ENCODE data around the gene MPV17L2.
A peak's percentile ranks its signal among the peaks of the same experiment; 100 is the strongest.

Gene MPV17L2

DNA sequence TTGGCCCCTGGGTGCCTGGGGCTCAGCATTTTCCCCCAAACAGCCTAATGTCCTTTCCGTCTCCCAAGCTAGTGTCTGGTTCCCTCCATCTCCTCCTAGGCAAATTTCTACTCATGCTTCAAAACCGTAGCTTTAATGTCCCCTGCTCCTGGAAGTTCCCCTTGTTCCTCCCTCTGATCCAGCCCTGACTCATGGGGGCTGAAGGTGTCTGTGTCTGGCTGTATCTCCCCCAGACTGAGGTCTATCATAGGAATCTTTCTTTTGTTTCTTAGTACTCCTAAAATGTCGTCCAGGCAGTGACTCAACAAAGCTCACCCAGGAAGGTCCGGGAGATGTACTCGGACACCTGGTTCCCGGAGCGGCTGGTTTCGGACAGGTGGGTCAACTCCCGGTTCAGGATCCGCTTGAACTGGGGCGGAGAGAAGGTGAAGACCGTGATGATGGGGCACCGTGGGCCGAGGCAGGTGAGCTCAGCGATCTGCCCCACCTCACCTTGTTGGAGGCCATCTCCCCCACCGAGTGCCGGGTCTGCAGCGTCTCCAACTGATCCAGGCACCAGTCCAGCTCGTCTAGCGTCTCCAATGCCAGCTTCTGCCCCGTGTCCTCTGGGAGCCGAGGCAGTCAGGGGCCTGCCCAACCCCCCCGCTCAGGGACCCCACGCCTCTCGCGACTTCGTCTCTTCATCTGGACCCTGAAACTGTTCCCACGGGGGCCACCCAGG lies 27.1 kb downstream of the MPV17L2 start:
- no peak for DNase-seq

DNA sequence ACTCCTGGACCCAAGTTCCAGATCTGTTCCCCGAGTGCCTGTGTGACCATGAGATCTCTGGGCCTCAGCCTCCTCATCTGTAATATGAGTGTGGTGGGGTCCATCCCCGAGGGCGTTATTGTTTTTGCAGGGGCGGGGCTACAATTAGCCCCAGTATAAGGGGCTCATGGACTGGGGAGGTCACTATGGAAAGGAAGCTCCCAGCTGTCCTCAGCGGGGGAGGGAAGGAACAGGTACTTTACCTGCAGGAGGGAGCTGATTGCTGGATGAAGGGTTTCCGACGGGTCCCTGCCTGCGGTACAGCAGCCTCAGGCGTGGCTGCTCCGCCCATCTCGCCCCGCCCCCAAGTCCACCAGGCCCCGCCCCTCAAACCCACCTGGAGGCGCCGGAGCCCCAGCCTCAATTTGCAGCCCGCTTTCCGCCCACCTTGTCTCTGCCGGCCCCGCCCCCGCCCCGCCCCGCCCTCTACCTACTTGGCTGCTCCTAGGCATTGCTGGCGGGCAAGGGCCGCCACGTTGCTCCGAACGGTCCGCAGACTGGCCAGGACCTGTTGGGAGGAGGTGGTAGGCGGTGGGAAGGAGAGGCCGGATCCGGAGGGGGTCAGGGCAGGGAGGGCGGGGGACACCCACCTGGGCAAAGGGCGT lies 27.7 kb downstream of the MPV17L2 start:
- no peak for DNase-seq

DNA sequence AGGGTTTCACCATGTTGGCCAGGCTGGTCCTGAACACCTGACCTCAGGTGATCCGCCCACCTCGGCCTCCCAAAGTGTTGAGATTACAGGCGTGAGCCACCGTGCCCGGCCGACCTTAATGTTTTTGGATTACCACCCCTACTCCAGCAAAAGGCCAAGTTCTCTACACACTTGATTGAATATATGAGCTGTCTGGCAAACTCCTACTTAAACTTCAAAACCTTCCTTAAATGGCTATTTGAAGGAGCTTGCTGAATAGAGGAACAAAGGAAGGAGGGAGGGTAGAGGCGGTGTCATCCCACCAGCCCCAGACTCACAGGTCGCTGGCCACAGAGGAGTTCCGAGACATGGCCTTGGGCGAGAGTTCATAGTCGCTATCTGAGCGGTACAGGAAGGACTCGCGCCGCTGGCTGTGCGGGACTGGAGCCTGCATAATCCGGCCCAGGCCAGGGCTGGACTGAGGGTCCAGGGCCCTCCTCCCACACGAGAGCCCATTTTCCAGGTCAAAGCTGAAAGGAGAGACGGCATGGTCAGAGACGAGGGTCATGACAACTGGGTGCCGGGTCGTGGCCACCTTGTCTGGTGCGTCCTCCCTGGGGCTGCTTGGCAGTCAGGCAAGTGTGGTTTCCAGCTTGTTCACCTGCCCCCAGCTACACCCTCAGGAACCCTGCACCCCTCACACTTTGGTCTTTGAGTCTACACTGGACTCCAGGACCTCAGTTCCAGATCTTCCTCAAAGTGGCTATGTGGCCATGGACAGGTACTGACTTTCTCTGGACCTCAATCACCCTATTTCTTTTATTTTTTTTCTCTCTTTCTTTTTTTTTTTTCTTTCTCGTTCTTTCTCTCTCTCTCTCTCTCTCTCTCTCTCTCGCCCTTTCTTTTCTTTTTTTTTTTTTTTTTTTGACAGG lies 29.1 kb downstream of the MPV17L2 start:
- DNase-seq, result no peak

DNA sequence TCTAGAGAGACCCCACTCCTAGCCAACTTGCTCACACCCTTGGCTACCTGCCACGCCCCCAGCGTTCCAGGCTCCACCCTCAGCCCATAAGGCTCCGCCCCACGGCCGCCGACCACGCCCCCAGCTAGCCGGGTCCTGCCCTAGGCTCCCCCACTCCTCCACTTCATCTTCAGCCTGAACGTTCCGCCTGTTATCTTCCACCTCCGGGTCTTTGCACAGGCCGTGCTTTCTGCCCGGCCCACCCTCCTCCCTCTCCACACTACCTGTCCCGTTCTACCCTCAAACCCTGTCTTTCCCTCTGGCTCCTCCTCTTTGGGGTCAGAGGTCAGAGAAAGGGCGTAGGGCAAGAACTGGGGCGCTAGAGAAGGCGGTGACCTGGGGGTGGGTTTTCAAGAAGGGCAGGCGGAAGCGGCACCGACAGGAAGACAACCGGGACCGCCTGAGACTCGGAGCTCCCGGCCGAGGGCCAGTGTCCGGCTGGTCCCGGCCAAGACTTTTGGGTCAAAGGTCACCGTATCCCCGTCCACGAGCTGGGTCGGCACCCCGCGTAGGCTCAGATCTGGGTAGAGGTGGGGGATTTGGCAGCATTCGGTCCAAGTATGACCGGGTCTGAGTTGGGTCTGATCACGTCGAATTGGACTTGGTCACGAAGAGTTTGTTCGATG lies 31.0 kb downstream of the MPV17L2 start:
- peak; percentile 27 for DNase-seq

DNA sequence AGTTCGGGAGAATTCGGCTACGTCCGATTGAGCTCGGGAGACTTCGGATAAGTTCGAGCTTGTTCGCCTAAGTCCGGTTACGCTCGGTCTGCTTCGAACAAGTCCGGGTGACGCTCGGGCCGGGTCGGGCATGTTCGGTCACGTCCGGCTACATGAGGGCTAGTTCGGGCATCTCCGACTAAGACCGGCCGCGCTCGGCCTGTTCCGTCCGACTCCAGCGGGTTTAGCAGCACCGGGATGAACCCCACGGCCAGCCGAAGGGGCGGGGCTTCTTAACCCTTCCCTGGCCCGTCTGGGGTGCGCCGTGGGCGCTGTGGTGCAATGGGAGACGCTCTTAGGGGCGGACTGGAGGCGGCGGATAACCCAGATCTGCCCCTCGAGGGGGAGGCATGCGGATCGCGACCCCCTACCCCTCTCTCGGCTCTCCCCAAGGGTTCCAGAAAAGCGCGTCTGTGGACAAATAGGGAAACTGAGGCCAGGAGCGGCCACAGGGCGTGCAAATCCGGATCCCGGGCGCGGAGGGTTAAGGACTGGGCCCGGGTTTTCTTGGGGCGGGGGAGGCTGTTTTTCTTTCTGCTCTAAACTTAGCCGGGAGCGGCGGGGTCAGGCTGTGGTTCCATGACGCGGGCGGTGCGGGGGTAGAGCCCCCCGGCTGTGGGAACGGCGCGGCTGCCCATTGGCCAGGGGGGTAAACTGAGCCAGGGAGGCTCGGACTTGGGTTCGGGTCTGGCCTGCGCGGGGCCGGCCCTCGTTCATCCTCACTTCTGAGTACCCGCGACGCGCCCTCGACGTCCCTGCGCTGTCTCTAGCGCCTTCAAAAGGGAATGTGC lies 31.7 kb downstream of the MPV17L2 start:
- peak; percentile 76 for DNase-seq

DNA sequence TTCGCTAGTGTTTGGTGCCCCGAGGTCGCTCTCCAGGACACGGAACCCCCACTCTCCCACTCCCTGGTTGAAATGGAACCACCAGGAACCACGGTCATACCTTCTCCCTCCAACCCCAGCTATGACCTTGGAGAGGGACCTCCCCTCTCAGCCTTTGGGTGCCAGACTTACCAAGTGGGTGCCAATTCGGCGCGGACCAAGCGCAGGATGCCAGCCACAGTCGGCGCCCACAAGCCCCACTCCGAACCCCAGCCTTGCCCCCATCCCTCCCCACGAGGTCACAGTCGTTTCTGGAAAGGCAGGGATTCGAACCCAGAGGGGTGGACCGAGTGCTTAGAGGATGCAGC lies 32.3 kb downstream of the MPV17L2 start:
- DNase-seq, result no peak

DNA sequence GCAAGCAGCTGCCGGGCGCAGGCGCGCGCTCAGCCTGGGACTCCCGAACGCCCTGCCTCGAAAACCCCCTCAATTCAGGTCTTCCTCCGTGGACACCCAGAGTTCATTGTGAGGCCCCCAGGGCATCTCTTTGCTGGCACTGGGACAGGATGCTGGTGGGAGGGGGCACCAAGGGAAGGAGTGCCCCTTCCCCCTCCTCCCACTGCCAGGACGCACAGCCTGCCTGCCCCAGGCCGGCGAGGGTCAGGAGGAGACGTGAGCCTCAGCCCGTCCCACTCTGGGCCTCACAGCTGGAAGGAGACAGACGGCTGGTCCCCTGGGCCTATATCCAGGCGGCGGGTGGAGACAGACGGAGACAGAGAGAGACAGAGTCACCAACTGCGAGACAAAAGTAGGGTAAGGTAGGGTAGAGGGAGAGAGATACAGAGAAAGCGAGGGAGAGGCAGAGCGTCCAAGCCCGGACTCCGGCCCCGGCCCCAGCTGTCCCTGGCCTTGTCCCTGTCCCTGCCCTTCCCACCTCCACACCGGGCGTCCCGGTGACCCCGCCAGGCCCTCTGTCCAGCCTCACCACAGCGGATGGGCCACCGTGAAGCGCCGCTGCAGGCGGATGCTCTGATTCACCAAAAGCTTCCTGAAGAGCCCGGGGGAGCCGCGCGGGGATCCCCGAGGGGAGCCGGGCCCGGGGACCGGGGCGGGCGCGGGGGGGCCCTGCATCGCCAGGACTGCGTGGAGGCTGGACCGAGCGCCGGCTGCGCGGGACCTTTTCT lies 32.9 kb downstream of the MPV17L2 start, which contains the start of gene PDE4C:
TSS of gene PDE4C (minus strand) at position 737 of the 767 bp plus-strand sequence. CDS start at position 714, 23 bp downstream.
- no peak for DNase-seq

DNA sequence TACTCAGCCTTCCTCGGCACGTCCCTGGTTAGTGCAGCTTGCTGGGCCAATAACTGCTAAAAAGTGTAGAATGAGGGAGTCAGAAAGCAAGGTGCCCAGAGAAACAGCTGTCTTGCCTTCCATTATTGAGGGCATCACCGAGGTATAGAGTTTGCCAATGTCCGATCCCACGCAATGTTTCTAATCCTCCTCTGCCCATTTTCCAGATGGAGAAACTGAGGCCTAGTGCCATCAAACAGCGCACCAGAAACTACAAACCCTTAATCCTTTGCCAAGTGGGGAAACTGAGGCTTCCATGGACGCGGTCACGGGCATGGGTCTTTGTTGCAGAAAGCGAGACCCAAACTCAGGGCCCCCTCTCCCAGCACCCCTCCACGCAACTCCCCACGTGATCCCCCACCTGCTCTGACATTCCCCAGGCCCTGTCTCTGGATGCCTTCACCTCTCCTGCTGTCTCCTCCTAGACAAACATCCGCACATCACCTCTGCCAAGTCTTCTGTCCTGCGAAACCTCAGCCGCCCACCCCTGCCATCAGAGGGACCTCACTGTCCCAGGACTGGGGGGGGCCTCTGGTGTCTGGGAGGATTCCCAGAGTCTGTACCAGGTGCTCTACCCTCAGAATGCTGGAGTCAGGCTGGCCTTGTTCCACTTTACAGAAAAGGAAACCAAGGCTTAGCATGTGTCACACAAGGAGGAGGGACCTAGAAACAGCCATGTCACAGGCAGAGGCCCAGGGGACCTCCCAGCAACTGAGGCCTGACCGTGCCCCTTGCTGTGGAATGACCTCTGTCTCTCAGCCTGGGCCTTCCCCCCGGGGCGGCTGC lies 34.1 kb downstream of the MPV17L2 start:
- no peak for DNase-seq

DNA sequence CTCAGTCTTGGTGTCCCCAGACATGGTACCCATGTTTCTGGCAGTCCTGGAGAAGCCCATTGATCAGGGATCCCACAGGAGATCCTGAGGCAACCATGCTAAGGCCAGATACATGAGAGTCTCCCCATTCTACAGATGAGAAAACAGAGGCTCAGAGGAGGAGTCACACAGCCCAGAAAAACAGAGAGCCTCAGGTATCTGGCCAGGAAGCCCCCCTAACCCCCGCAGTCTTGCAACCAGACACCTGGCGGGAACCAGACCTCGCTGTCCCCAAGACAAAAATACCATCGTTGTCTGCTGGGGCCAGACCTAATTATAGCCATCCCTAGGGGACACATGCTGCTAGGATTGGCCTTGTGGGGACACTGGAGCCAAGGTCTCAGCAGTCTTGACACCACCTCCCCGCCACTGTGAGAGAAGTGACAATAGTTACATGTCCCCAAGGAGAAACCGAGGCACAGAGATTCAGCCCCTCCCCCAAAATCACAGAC lies 34.8 kb downstream of the MPV17L2 start:
- no peak for DNase-seq

DNA sequence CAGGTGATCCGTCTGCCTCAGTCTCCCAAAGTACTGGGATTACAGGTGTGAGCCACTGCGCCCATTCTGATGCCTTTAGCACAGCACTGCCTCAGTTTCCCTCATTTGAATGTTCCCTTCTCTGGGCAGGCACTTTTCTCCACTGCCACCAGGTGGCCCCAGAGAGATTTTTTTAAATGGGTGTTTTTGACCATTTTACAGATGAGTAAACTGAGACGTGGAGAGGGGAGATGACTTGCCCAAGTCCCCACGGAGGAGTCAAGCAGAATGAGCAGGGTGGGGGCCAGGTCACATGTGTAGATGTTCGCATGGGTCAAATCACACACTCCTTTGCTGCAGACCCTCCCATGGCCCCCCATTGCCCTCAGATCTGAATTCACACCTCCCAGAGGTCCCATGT lies 36.5 kb downstream of the MPV17L2 start:
- no peak for DNase-seq

DNA sequence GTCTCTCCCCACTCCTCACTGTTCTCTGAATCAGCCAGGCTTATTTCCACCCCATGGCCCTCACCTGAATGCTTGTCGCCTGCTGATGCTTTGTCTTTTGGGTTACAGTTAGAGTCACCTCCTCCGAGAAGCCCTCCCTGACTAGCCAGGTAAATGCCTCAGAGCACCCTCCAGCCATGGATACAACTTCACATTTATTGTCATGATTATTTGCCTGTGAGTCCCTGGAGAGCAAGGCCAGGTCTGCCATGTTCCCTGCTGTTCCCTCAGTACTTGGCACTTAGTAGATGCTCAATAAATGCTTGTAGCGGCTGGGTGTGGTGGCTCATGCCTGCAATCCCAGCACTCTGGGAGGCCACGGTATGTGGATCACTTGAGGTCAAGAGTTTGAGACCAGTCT lies 36.9 kb downstream of the MPV17L2 start:
- no peak for DNase-seq

DNA sequence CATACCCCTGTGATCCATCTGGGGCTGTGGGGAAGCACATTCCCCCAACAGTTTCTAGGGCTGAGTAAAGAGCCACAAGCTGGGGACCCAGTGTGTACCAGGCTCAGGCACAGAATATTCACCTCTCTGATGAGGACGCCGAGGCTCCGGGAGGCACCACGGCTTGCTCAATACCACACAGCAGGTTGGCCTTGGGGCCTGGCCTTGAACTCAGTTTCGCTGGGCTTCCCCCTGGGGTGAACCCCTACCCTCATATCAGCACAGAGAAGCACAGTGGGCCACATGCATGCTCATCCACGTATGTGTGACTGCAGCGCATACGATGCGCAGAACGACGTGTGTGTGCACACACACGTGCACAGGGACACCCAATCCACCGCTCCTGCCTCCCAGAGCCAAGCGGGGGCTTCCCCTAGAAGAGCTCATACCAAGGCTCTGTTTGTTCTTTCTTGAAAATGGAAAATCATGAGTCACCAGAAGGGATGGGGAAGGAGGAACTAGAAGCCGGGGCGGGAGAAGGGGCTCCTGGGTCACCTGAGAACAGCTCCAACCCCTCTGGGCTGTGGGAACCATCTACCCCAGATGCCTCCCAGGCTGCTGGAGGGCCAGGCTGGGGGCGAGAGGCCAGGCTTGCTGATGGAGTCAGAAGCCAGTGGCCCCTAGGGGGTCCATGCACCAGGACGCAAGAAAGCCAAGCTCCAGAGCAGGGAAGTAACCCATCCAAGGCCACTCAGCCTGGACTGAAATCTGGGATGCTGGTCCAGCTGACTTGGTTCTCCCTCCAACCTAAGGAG lies 38.1 kb downstream of the MPV17L2 start:
- no peak for DNase-seq

DNA sequence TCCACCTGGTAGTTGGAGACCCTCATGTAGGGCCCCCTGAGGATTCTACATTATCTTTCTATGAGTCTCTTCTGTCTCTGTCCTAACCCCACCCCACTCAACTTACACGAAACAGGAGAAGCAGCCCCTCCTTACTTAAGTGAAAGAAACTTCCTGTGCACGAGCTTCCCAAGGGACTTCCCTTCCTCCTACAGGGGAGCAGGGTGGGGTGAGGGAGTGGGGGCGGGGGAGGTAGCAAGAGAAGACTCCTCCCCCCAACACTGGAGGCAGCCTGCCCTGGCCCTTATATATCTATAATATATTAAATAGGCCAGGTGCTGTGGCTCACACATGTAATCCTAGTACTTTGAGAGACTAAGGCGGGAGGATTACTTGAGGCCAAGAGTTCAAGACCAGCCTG lies 38.8 kb downstream of the MPV17L2 start:
- no peak for DNase-seq

DNA sequence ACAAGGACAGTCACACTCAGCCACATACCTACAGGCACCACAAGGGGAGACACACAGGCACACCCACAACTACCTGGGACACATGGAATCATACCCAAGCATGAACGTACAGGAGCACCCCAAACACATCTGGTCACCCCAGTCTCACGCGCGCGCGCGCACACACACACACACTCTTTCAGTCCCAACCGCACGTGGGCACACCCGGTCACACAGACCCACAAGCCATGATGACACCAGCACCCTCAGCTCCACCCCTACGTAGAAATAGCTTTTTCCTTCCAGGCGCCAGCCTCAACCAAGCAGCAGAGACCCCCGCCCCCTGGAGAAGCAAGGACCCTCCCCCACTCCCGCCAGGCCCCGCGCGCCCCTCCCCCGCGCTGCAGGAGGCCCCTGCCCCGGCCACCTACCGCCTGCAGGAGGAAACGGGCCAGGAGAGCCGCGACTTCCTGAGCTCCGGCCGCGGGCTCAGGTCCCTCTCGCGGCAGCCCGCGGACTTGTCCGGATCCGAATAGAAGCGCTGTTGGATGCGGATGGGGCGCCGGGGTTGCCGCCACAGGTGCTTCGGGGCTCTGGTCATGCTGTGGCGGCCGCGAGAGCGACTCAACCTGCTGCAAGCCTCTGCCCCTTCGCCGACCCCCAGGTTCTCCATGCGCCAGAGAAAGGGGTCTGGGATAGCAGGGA lies 39.7 kb downstream of the MPV17L2 start:
- no peak for DNase-seq

DNA sequence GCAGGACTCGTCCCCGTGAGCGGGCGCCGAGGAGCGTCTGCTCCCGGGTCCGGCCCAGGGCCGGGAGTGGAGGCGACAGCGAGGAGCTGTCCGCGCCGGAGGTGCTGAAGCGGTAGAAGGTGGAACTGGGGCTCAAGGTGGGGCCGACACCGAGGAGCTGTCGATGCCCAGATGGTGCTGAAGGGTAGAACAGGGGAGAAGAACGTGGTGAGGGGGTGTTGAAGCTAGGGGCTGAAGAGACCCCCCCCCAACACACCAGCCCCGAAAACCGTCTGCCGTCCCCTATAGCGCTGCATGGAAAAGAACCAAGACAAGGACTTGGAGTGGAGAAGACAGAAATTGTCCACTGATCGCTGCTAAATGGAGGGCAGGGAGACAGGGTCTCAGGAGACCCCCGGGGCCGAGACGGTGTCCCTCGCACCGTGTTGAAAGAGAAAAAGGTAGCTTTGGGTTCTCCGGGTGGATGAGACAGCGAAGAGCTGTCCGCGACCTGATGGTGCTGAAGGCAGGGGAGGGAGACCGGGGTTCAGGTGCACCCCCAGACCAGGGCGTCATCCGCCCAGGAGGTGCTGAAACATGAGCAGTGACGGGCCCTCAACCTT lies 40.3 kb downstream of the MPV17L2 start:
- DNase-seq, result peak; percentile 34

DNA sequence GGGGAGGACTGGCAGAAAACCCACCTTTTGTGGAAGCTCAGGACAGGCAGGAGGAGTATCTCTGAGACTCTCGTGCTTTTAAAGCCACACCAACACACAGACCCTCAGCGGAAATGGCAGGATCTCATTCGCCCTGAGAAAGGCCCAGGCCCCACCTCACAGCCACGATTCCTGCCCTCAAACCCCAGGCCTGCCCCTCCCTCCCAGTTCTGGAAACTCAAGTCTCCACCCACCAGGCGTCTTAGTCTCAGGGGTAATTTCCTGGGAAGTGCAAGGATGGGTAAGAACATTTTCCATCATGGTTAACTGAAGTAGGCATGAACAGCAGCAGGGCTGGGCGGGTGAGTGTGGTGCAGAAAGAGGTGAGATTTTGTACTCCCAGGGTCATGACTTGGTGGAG lies 41.2 kb downstream of the MPV17L2 start:
- DNase-seq, result no peak

DNA sequence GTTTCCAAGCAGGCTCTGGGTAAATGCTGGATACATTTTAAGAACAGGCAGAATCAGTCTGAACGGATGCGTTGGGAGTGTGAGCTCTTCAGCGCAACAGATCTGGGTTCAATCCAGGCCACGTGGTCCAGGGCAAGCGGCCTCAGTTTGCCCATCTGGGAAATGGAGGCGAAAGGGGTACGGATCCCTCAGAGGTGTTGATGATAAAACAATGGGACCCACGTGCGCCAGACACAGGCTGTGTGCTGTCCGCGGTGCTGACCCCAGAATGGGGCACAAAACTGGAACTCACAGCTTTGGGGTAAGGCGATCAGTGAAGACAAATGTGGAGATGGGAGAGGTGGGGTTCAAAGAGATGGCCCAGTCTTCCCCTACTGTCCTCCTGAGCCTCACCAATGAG lies 46.3 kb downstream of the MPV17L2 start:
- DNase-seq, result no peak

DNA sequence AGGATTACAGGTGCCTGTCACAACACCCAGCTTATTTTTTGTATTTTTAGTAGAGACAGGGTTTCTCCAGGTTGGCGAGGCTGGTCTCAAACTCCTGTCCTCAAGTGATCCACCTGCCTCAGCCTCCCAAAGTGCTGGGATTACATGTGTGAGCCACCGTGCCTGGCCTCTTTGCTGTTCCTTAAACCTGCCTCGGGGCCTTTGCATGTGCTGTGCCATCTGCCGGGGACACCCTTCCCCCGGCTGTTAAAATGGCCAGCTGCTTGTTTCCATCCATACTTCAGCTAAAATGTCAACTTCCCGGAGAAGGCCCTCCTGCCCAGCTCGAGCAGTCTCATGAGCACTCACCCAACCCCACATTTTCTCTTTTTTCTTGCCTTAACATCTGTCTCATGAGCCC lies 52.3 kb downstream of the MPV17L2 start:
- DNase-seq, result no peak
